GM11168 (cell line): ENCODE measurements around the gene STX8.
"Not testable (repeated sequence)": the region's sequence is repeated elsewhere in the genome, so short reads cannot be mapped to it uniquely, and the experiment has no call there.

Experiments used
- in situ Hi-C: fragments of 300-500 bp; cut with MboI; formaldehyde crosslinking; loops from one replicate; pipeline ENCODE4 v1.12.0; 2022; ENCODE audit warnings: low sequenced_read_pairs; ENCODE audit not compliant: unreplicated experiment

STX8 gene, protein sequence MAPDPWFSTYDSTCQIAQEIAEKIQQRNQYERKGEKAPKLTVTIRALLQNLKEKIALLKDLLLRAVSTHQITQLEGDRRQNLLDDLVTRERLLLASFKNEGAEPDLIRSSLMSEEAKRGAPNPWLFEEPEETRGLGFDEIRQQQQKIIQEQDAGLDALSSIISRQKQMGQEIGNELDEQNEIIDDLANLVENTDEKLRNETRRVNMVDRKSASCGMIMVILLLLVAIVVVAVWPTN

DNA sequence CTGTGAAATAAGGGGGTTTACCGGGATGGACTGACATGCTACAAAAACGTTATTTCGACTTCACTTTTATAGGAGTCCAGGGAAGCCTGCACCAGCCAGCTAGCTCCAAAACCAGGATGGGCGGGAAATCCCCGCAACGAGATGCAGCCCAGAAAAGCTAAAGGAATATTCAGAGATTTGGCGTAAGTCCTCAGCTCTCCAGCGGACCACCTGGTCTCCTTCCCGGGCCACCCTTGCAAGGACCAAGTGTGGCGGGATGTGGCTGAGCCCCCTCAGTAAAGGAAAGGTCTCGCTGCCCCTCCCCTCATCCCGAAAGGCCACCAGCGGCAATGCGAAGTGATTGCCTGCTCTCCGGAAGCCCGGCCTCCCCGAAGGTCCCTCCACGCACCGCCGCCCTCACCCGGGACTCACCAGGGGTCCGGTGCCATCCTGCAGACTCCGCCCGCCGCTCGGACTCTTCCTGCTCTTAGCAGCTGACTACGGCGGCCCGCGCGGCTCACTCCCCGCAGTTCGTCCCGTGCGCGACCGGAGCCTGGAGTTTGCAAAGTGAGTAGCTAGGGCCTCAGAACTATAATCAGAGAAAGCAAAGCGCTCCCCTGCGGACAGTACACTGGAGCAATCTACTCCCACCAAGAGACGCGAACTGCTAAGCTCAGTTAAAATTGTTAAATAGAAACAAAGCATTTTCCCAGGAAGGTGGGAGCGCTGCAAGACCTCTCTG, at the start of gene STX8:
Gene STX8, minus strand, starts transcription at position 440 of the 721 bp plus-strand sequence. Its CDS starts 12 bp downstream, at position 428.
- in situ Hi-C loops = no loop called here

DNA sequence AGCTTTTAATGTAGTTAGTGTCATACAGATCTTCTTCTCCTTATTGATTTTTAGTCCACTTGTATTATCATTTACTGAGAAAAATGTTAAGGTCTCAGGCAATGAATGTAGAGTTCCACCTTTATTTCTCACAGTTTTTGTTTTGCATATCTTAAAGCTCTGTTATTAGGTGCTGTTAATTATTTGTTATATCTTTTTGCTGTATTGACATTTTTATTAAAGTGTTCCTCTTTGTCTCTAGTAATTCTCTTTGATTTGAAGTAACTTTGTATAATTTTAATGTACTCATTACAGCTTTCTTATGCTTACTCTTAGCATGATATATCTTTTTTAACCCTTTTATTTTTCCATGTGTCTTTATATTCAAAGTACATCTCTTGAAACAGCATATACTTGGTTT, 47.3 kb upstream of the STX8 start:
- in situ Hi-C loops = no loop called here

- in situ Hi-C loops = no loop called here
Observed at GRCh38 chr17:9615486-9615885, 39.9 kb upstream of the STX8 start.

- in situ Hi-C loops = no loop called here
Observed at GRCh38 chr17:9612006-9612405, 36.4 kb upstream of the STX8 start.

DNA sequence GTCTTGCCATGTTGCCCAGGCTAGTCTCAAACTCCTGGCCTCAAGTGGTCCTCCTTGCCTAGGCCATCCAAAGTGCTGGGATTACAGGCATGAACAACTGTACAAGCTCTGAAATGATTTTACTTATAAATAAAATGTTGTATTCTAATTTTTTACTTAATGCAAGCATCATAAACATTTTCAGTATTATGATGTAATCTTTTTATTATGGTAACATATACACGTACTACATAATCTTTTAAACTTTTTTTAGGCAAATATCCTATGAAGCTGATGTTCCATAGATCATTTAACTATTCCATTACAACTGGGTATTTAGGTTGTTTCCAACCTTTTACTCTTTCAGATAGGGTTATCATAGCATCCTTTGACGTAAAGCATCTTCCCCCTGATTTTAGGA, 35.9 kb upstream of the STX8 start:
- in situ Hi-C loops = no loop called here

- in situ Hi-C loops = not testable (repeated sequence)
Observed at GRCh38 chr17:9607058-9607457, 31.4 kb upstream of the STX8 start.

GRCh38 chr17:9606453-9606852, 30.8 kb upstream of the STX8 start:
- in situ Hi-C loops = no loop called here

GRCh38 chr17:9604583-9604982, 29.0 kb upstream of the STX8 start:
- in situ Hi-C loops = not testable (repeated sequence)

- in situ Hi-C loops = no loop called here
Observed at GRCh38 chr17:9598661-9599060, 23.0 kb upstream of the STX8 start.

DNA sequence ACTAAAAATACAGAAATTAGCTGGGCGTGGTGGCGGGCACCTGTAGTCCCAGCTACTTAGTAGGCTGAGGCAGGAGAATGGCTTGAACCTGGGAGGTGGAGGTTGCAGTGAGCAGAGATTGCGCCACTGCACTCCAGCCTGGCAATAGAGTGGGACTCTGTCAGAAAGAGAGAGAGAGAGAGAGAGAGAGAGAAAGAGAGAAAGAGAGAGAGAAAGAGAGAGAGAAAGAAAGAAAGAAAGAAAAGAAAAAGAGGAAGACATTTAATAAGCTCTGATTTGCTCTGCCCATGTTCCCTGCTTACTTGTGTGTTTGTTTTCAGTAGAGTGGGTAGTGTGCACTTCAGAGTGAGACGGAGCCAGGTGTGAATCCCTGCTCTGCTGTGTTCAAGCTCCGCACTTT, 22.0 kb upstream of the STX8 start:
- in situ Hi-C loops = not testable (repeated sequence)

DNA sequence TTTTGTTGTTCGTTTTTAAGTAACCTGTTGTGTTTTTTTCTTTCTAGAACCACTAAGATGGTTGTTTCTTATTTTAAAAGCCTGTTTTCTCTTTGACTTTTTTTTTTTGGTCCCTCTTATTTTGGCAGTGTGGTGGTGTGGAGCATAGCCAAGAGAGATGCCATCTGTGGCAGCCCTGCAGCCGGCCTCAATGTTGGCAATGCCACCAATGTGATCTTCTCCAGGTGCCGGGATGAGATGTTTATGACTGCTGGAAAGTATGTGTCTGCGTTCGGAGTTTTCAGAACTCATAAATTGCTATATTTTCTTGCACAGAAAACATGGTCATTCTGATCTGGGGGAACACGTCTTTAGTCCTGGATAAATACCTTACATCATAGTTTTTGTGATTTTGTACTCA, 18.4 kb upstream of the STX8 start:
- in situ Hi-C loops = no loop called here

DNA sequence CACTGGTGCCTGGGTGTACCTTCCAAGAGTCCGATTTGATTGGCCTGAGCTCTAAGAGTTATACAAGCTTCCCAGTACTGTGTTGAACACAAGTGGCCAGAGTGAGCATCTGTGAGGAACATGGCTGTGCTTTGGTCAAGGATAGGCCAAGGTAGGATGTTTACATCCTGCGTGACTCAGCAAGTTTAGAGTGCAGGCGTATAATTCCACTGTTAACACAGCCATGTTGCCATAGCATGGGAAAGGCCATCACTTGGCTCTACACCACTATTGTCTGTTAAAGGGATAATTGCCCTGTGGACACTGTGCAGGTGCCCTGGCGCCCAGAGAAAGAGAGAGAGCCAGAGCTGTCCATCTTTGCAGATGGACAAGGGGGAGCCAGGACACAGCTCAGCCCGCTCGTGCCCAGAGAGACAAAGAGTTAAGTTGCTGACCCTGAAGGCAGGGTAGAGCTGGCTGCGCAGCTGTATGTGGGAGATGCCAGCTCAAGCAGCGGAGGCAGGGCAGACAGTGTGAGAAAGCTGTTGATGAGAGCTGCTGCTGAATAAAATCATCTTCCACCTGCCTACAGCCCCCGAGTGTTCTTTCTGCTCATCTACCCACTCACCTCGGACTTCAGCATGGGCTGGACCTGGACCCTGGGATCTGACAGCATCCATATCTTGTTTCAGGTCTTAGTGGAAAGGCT, 12.5 kb upstream of the STX8 start:
- in situ Hi-C loops = no loop called here

GRCh38 chr17:9577373-9577709, 1.7 kb upstream of the STX8 start:
- in situ Hi-C loops = no loop called here

- in situ Hi-C loops = no loop called here
Observed at GRCh38 chr17:9576521-9577372, 1.1 kb upstream of the STX8 start, which contains the start of gene CFAP52. Gene CFAP52 (plus strand): TSS chr17:9576642. CDS start chr17:9576696, 54 bp downstream.

DNA sequence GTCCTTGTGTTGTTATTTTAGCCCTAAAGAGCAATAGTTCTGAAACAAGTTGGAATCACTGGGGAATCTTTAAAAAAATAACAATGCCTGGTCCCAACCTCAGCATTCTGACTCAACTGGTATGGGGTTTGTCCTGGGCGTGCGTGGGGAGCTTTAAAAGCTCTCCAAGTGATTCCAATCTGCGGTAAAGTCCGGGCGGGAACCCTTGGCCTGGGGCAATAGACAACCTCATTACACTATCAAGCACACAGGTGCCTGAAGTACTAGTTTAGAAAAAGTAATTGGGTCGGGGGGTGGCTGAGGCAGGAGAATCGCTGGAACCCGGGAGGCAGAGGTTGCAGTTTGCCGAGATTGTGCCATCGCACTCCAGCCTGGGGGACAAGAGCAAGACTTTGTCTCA, 4.4 kb downstream of the STX8 start:
- in situ Hi-C loops = no loop called here

DNA sequence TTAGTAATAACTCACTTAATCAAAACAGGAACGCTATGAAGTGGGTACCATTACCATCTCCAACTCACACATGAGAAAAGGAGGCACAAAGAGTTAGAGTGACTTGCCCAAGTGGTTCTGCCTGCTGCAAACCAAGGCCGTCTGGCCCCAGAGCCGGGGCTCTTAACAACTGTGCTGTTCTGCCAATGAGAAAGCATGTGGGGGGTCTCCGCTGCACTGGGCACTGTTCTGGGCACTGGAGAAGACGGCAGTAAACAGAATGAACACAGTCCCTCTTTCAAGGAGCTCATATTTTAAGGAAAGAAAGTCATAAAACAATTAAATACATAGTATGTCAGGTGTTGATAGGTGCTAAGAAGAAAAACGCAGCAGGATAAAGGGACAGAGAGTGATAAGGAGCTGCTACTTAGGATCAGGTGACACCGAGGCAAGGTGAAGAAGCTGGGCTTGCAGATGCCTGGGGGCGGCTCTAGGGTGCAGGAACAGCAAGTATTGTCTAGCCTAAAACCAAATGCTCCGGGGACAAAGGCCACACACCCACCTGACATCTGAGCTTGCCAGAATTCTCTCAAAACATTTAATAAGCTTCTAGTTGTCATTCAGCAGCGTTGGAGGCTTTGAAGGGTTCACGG, 6.5 kb downstream of the STX8 start:
- in situ Hi-C loops = no loop called here

GRCh38 chr17:9568004-9568403, 7.6 kb downstream of the STX8 start:
- in situ Hi-C loops = no loop called here

- in situ Hi-C loops = not testable (repeated sequence)
Observed at GRCh38 chr17:9566739-9567138, 8.9 kb downstream of the STX8 start.

DNA sequence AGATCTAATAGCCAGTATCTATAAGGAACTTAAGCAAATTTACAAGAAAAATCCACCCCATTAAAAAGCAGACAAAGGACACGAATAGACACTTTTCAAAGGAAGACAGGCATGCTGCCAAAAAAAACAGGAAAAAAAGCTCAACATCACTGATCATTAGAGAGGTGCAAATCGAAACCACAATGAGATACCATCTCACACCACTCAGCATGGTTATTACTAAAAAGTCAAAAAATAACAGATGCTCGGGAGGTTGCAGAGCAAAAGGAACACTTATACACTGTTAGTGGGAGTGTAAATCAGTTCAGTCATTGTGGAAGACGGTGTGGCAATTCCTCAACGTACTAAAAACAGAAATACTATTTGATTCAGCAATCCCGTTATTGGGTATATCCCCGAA, 9.6 kb downstream of the STX8 start:
- in situ Hi-C loops = no loop called here

DNA sequence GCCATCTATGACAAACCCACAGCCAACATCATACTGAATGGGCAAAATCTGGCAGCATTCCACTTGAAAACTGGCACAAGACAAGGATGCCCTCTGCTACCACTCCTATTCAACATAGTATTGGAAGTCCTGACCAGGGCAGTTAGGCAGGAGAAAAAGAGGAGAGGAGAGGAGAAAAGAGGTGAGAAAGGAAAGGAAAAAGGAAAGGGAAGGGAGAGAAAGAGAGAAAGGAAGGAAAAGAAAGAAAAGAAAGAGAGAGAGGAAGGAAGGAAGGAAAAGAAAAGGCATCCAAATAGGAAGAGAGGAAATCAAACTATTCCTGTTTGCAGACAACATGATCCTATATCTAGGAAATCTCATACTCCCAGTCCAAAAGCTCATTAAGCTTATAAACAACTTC, 11.5 kb downstream of the STX8 start:
- in situ Hi-C loops = no loop called here
